DOHH2 (cell line): ENCODE measurements around the gene FLNB.

Source experiments
- H3F3A ChIP-seq: fragments of 200-600 bp; sonication (generic), shearing (Covaris generic); 2 replicates; pipeline ENCODE4 v1.6.0; 2016; ENCODE audit warnings: antibody characterized with exemption, mild to moderate bottlenecking; ENCODE audit not compliant: control insufficient read depth, insufficient read depth
- H3K27ac ChIP-seq: fragments of 200-600 bp; sonication (generic); 2 replicates; pipeline ENCODE4 v1.5.1; 2014; ENCODE audit warnings: low read depth, mild to moderate bottlenecking, low read length, moderate library complexity
- H3K27me3 ChIP-seq: fragments of 200-600 bp; sonication (generic); 2 replicates; pipeline ENCODE4 v1.6.1; 2014; ENCODE audit warnings: mild to moderate bottlenecking, low read length, mixed read lengths; ENCODE audit not compliant: control insufficient read depth
- H3K36me3 ChIP-seq: fragments of 200-600 bp; sonication (generic); 2 replicates; pipeline ENCODE4 v1.6.1; 2014; ENCODE audit warnings: mild to moderate bottlenecking, low read length, moderate library complexity, mixed read lengths; ENCODE audit not compliant: control insufficient read depth
- H3K4me1 ChIP-seq: fragments of 200-600 bp; sonication (generic); 2 replicates; pipeline ENCODE4 v1.6.1; 2014; ENCODE audit warnings: mild to moderate bottlenecking, low read length, mixed read lengths; ENCODE audit not compliant: control insufficient read depth
- H3K4me2 ChIP-seq: fragments of 200-600 bp; sonication (generic); 2 replicates; pipeline ENCODE4 v1.6.0; 2014; ENCODE audit warnings: mild to moderate bottlenecking, low read length, moderate library complexity
- H3K4me3 ChIP-seq: fragments of 200-600 bp; sonication (generic); 2 replicates; pipeline ENCODE4 v1.5.1; 2014; ENCODE audit warnings: mild to moderate bottlenecking, low read length, mixed read lengths
- H3K79me2 ChIP-seq: fragments of 200-600 bp; sonication (generic); 2 replicates; pipeline ENCODE4 v1.6.1; 2014; ENCODE audit warnings: mild to moderate bottlenecking, low read length, mixed read lengths; ENCODE audit not compliant: control insufficient read depth
- H3K9me2 ChIP-seq: fragments of 200-600 bp; sonication (generic); replicated peaks from 2 replicates; pipeline ENCODE4 v1.6.1; 2014; ENCODE audit warnings: mild to moderate bottlenecking, low read length, mixed read lengths; ENCODE audit not compliant: control insufficient read depth
- H3K9me3 ChIP-seq: fragments of 200-600 bp; sonication (generic); 2 replicates; pipeline ENCODE4 v1.6.1; 2014; ENCODE audit warnings: antibody characterized with exemption, low read length, mixed read lengths; ENCODE audit not compliant: control insufficient read depth, insufficient read depth
- H4K20me1 ChIP-seq: fragments of 200-600 bp; sonication (generic); 2 replicates; pipeline ENCODE4 v1.6.0; 2014; ENCODE audit warnings: low read depth, mild to moderate bottlenecking, antibody characterized with exemption, low read length, moderate library complexity; ENCODE audit not compliant: control insufficient read depth, insufficient read depth
- CTCF ChIP-seq: fragments of 200-600 bp; sonication (generic); IDR thresholded peaks from one replicate; pipeline ENCODE4 v1.5.1; 2014; ENCODE audit warnings: antibody characterized with exemption, mild to moderate bottlenecking, low read depth, low read length; ENCODE audit not compliant: poor library complexity, severe bottlenecking
- EZH2phosphoT487 ChIP-seq: fragments of 200-600 bp; sonication (generic); IDR thresholded peaks from 2 replicates; pipeline ENCODE4 v1.6.1; 2017; ENCODE audit warnings: borderline replicate concordance, mild to moderate bottlenecking, antibody characterized with exemption, low read length, moderate library complexity, mixed read lengths

The FLNB gene

GRCh38 chr3:58037141-58037910 is 29.1 kb downstream of the FLNB start:
- no peaks in the 10 kb centered on the region; the same call in 1 of the 2 replicates for H3K4me1 ChIP-seq
- no peaks in the 10 kb centered on the region for H3K9me3 ChIP-seq
- no peaks in the 10 kb centered on the region for H3K9me2 ChIP-seq
- no peaks in the 10 kb centered on the region for H4K20me1 ChIP-seq
- no peak for TF ChIP-seq EZH2phosphoT487
- no peak for TF ChIP-seq CTCF
- no peaks in the 10 kb centered on the region for H3F3A ChIP-seq
- H3K4me2 ChIP-seq: no peak overlapping the region
- no peak overlapping the region for H3K27ac ChIP-seq
- no peaks in the 10 kb centered on the region for H3K36me3 ChIP-seq
- H3K4me3 ChIP-seq: no peak overlapping the region
- no peaks in the 10 kb centered on the region for H3K27me3 ChIP-seq
- no peaks in the 10 kb centered on the region for H3K79me2 ChIP-seq

GRCh38 chr3:58038675-58039292 is 30.6 kb downstream of the FLNB start:
- H3K4me2 ChIP-seq: no peak overlapping the region
- H3K79me2 ChIP-seq: peaks cover 2% of the 10 kb centered on the region; the same call in 1 of the 2 replicates
- no peaks in the 10 kb centered on the region; the same call in 1 of the 2 replicates for H3K4me1 ChIP-seq

GRCh38 chr3:58039601-58040000 is 31.4 kb downstream of the FLNB start:
- no peak overlapping the region for H3K4me2 ChIP-seq
- no peak overlapping the region for H3K4me3 ChIP-seq
- H3K4me1 ChIP-seq: no peaks in the 10 kb centered on the region; the same call in 1 of the 2 replicates
- no peak overlapping the region for H3K27ac ChIP-seq
- no peaks in the 10 kb centered on the region for H3K9me2 ChIP-seq
- H3K36me3 ChIP-seq: no peaks in the 10 kb centered on the region
- TF ChIP-seq EZH2phosphoT487: no peak
- no peak for TF ChIP-seq CTCF
- H4K20me1 ChIP-seq: no peaks in the 10 kb centered on the region
- H3K27me3 ChIP-seq: no peaks in the 10 kb centered on the region
- H3K79me2 ChIP-seq: peaks cover 2% of the 10 kb centered on the region; the same call in 1 of the 2 replicates
- no peaks in the 10 kb centered on the region for H3F3A ChIP-seq
- H3K9me3 ChIP-seq: no peaks in the 10 kb centered on the region

More at GRCh38 chr3:58038675-58039292, 30.6 kb downstream of the FLNB start:
- Histone ChIP-seq H3K9me3 (no peaks in the 10 kb centered on the region), H3K27ac (no peak overlapping the region), H3K4me3 (no peak overlapping the region), H3K36me3 (no peaks in the 10 kb centered on the region), H3K9me2 (no peaks in the 10 kb centered on the region), H3K27me3 (no peaks in the 10 kb centered on the region), H3F3A (no peaks in the 10 kb centered on the region), H4K20me1 (no peaks in the 10 kb centered on the region)
- no peak for TF ChIP-seq EZH2phosphoT487
- TF ChIP-seq CTCF: no peak
